Measurements from ENCODE around the gene CPAMD8.

The CPAMD8 gene

DNA sequence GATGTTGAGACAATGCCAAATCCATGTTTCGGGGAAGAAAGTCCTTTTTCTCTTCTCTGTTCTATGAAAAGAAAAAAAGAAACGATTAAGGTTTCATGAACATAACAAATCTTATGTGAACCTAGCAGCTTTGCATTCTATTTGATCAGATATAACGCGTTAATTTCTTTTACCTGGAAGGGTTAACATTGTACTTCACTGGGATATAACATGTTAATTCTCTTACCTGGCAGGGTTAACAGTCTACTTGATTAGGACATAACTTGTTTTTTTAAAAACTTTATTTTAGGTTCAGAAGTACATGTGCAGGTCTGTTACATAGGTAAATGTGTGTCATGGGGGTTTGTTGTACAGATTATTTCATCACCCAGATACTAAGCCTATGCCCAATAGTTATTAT, 68.8 kb downstream of the CPAMD8 start:
- TF ChIP-seq, protein P1, sequence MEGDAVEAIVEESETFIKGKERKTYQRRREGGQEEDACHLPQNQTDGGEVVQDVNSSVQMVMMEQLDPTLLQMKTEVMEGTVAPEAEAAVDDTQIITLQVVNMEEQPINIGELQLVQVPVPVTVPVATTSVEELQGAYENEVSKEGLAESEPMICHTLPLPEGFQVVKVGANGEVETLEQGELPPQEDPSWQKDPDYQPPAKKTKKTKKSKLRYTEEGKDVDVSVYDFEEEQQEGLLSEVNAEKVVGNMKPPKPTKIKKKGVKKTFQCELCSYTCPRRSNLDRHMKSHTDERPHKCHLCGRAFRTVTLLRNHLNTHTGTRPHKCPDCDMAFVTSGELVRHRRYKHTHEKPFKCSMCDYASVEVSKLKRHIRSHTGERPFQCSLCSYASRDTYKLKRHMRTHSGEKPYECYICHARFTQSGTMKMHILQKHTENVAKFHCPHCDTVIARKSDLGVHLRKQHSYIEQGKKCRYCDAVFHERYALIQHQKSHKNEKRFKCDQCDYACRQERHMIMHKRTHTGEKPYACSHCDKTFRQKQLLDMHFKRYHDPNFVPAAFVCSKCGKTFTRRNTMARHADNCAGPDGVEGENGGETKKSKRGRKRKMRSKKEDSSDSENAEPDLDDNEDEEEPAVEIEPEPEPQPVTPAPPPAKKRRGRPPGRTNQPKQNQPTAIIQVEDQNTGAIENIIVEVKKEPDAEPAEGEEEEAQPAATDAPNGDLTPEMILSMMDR (IDR thresholded peaks at IDR 0.05; ENCODE audit: unreplicated experiment in 3 of 3): no peak
- H3K4me3 Mint-ChIP-seq: no peak overlapping the region
- H3K4me1 Mint-ChIP-seq: peaks cover 7% of the 10 kb centered on the region
- peaks cover 33% of the 10 kb centered on the region for H3K36me3 Mint-ChIP-seq (ENCODE audit: low read depth)
- H3K27ac Mint-ChIP-seq: peak overlapping the region; percentile 6 to 78 (median 30)
- peaks cover 2% of the 10 kb centered on the region for H3K9me3 Mint-ChIP-seq
- H3K27me3 Mint-ChIP-seq (ENCODE audit: low read depth): peaks cover 3% of the 10 kb centered on the region

DNA sequence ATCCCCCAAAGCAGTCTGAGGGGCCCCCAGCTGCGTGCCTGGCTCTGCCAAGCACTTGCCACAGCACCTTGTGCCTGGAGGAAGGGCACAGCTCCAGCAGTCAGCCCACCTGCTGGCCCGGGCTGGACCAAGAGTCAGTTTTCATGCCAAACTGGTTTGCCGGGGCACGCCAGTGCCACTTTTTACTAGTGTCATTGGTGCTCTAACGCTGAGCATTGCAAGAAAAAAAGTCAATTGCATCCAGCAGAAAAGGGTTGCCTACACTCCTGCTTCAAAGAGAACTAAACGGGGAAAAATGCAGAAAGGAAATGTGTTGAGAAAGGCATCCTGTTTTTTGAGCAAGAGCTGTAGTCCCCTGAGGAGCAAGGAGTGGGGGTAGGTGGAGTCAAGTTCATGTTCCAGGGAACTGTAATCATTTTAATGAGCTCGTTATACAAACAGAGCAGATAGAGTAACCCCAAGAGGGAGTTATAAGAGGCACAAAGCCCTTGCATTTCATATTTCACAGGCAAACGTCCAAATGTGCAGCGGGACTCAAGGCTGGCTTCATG, 69.4 kb downstream of the CPAMD8 start:
- Mint-ChIP-seq H3K9me3 (peaks cover 4% of the 10 kb centered on the region), H3K27me3 (ENCODE audit: low read depth) (peaks cover 3% of the 10 kb centered on the region), H3K4me3 (no peak overlapping the region), H3K27ac (peak overlapping the region; percentile 6 to 78 (median 30)), H3K36me3 (ENCODE audit: low read depth) (peaks cover 35% of the 10 kb centered on the region), H3K4me1 (peaks cover 7% of the 10 kb centered on the region)
- TF ChIP-seq, protein P1 (IDR thresholded peaks at IDR 0.05; ENCODE audit: unreplicated experiment in 3 of 3): no peak

DNA sequence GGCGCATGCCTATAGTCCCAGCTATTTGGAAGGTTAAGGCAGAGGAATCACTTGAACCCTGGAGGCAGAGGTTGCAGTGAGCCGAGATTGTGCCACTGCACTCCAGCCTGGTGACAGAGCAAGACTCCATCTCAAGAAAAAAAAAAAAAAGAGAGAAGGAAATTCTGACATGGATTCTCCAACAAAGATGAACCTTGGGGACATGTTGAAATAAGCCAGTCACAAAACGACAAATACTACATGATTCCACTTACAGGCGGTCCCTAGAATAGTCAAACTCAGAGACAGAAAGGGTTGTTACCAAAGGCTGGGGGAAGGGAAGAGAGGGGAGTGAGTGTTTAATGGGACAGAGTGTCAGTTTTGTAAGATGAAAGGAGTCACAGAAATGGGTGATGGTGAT, 71.4 kb downstream of the CPAMD8 start:
- Mint-ChIP-seq H3K27me3 (ENCODE audit: low read depth) (peaks cover 7% of the 10 kb centered on the region), H3K4me3 (no peak overlapping the region), H3K36me3 (ENCODE audit: low read depth) (peaks cover 34% of the 10 kb centered on the region), H3K9me3 (peaks cover 4% of the 10 kb centered on the region), H3K27ac (peak overlapping the region in 1 of 3 experiments; percentile 26), H3K4me1 (peaks cover 7% of the 10 kb centered on the region)
- TF ChIP-seq, protein P1 (IDR thresholded peaks at IDR 0.05; ENCODE audit: unreplicated experiment in 3 of 3): no peak

DNA sequence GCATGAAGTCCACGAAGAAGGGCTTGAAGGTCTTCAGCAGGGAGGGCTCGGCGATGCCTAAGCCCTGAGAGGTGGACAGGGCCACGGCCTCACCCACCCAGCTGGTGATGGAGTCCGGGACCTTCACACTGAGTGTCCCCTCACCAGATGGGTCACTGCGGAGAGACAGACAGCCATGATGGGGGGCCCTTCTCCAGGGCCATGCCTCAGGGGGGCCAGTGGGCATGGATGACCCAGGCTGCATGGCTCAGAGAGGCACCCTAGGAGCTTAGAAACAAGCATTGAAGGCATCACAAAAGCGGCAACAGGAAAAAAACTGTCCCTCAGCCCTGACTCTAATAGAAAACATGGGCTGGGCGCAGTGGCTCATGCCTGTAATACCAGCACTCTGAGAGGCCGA, 74.6 kb downstream of the CPAMD8 start:
- Mint-ChIP-seq H3K9me3 (peaks cover 4% of the 10 kb centered on the region), H3K27ac (no peak overlapping the region), H3K36me3 (ENCODE audit: low read depth) (peaks cover 35% of the 10 kb centered on the region), H3K27me3 (ENCODE audit: low read depth) (peaks cover 7% of the 10 kb centered on the region), H3K4me1 (peaks cover under 1% of the 10 kb centered on the region), H3K4me3 (no peak overlapping the region)
- TF ChIP-seq, protein P1 (IDR thresholded peaks at IDR 0.05; ENCODE audit: unreplicated experiment in 3 of 3): no peak

DNA sequence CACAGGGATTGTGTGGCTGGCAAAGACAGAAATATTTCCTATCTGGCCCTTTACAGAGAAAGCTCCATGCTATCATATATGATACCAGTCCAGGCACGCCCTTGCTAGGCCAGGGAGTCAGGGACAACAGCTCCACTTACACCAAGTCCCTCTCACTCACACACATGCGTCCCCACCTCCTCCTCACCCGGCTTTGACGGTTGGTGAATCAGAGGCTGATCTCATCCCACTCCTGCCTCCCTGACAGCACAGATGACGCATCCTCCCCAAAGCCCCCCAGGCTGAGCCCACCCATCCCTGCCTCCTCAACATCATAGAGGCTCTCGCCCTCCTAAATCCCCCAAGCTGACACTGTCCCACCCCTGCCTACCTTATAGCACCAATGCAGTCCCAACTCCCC, 75.1 kb downstream of the CPAMD8 start:
- TF ChIP-seq, protein P1 (IDR thresholded peaks at IDR 0.05; ENCODE audit: unreplicated experiment in 3 of 3): no peak
- Mint-ChIP-seq H3K9me3 (peaks cover 4% of the 10 kb centered on the region), H3K36me3 (ENCODE audit: low read depth) (peaks cover 35% of the 10 kb centered on the region), H3K27me3 (ENCODE audit: low read depth) (peaks cover 7% of the 10 kb centered on the region), H3K4me3 (no peak overlapping the region), H3K27ac (no peak overlapping the region), H3K4me1 (no peaks in the 10 kb centered on the region)

DNA sequence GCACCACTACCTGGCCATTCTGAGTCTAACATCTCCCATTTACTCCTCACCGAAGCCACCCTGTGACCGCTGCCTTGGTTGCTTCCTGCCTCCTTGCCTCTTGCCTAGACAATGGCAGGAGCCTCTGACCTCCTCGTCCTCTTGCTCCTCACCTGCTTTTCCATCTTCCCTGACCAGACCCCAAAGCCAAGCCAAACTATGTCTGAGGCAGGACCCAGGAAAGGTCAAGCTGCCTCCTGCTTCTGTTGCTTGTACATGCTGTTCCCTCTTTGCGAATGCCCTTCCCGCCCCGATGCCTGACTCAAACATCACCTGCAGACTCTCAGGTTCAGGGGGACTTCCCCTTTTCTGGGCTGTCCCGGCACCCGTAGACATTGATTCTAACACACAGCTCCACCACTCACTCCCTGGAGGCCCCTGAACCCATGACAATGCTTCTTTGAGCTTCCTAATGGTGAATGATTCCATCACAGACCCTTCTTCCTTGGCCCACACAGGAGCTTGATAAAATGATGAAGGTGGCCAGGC, 77.0 kb downstream of the CPAMD8 start:
- peaks cover 4% of the 10 kb centered on the region for H3K9me3 Mint-ChIP-seq
- H3K4me1 Mint-ChIP-seq: no peaks in the 10 kb centered on the region
- no peak overlapping the region for H3K27ac Mint-ChIP-seq
- TF ChIP-seq, protein P1 (IDR thresholded peaks at IDR 0.05; ENCODE audit: unreplicated experiment in 3 of 3): no peak
- peaks cover 4% of the 10 kb centered on the region for H3K27me3 Mint-ChIP-seq (ENCODE audit: low read depth)
- no peak overlapping the region for H3K4me3 Mint-ChIP-seq
- H3K36me3 Mint-ChIP-seq (ENCODE audit: low read depth): peaks cover 37% of the 10 kb centered on the region

All from nephron (organoid).